Astrocyte (in vitro differentiated cells and primary cell): ENCODE measurements around the gene MTARC2. TPM values are rescaled to one million over a fixed set of nuclear protein-coding genes. Genes with fewer than 3 reads are reported as not detected.

Source experiments
- DNase-seq: peaks from one replicate; pipeline ENCODE4 v3.0.0-alpha.2; 2010; ENCODE audit warnings: low read depth
- FAIRE-seq: peaks from 2 replicates; lab custom pipeline; 2011; peaks lifted over from hg19 to GRCh38; lab: Jason Lieb, UNC
- H2AFZ ChIP-seq: 2 replicates; pipeline ENCODE4 v1.6.0; 2012; ENCODE audit warnings: low read depth, low read length, inconsistent platforms
- H3K27ac ChIP-seq: 2 replicates; pipeline ENCODE4 v1.5.1; 2011; ENCODE audit warnings: low read depth, low read length, inconsistent platforms
- H3K27me3 ChIP-seq: 2 replicates; pipeline ENCODE4 v1.6.0; 2011; ENCODE audit warnings: low read length, inconsistent platforms; ENCODE audit not compliant: insufficient read depth
- H3K36me3 ChIP-seq: 2 replicates; pipeline ENCODE4 v1.5.1; 2011; ENCODE audit warnings: low read length, inconsistent platforms; ENCODE audit not compliant: insufficient read depth
- H3K4me1 ChIP-seq: 2 replicates; pipeline ENCODE4 v1.5.1; 2011; ENCODE audit warnings: low read length, inconsistent platforms; ENCODE audit not compliant: insufficient read depth
- H3K4me2 ChIP-seq: 2 replicates; pipeline ENCODE4 v1.6.0; 2012; ENCODE audit warnings: low read length, inconsistent platforms
- H3K4me3 ChIP-seq: 2 replicates; pipeline ENCODE4 v1.5.1; 2011; ENCODE audit warnings: low read depth, mild to moderate bottlenecking, low read length, inconsistent platforms; ENCODE audit not compliant: insufficient read depth
- H3K79me2 ChIP-seq: 2 replicates; pipeline ENCODE4 v1.6.0; 2012; ENCODE audit warnings: mild to moderate bottlenecking, low read length, inconsistent platforms; ENCODE audit not compliant: insufficient read depth
- H3K9ac ChIP-seq: 2 replicates; pipeline ENCODE4 v1.6.0; 2012; ENCODE audit warnings: mild to moderate bottlenecking, low read length, inconsistent platforms
- H3K9me3 ChIP-seq: 2 replicates; pipeline ENCODE4 v1.5.1; 2012; ENCODE audit warnings: low read depth, mild to moderate bottlenecking, low read length, inconsistent platforms; ENCODE audit not compliant: insufficient read depth
- H4K20me1 ChIP-seq: 2 replicates; pipeline ENCODE4 v1.6.0; 2012; ENCODE audit warnings: low read length, inconsistent platforms; ENCODE audit not compliant: insufficient read depth
- H3K27ac Mint-ChIP-seq: one replicate; pipeline ENCODE4 v1.8.0; 2021; ENCODE audit warnings: mild to moderate bottlenecking, mixed read lengths; ENCODE audit not compliant: unreplicated experiment
- H3K27me3 Mint-ChIP-seq: one replicate; pipeline ENCODE4 v1.8.0; 2021; ENCODE audit warnings: low read depth, mixed read lengths; ENCODE audit not compliant: unreplicated experiment
- H3K36me3 Mint-ChIP-seq: one replicate; pipeline ENCODE4 v1.8.0; 2021; ENCODE audit warnings: low read depth, mixed read lengths; ENCODE audit not compliant: unreplicated experiment
- H3K4me1 Mint-ChIP-seq: one replicate; pipeline ENCODE4 v1.8.0; 2021; ENCODE audit warnings: low read depth, mixed read lengths; ENCODE audit not compliant: unreplicated experiment
- H3K4me3 Mint-ChIP-seq: one replicate; pipeline ENCODE4 v1.8.0; 2021; ENCODE audit warnings: mild to moderate bottlenecking, moderate library complexity, mixed read lengths; ENCODE audit not compliant: unreplicated experiment
- H3K9me3 Mint-ChIP-seq: one replicate; pipeline ENCODE4 v1.8.0; 2021; ENCODE audit warnings: mild to moderate bottlenecking, mixed read lengths; ENCODE audit not compliant: unreplicated experiment
- CTCF ChIP-seq: IDR thresholded peaks from 2 replicates; pipeline ENCODE4 v1.5.1; 2011; ENCODE audit warnings: low read depth, mild to moderate bottlenecking, inconsistent platforms, low read length, moderate library complexity; ENCODE audit not compliant: insufficient read depth
- EZH2 ChIP-seq: IDR thresholded peaks from 2 replicates; pipeline ENCODE4 v1.6.1; 2012; ENCODE audit warnings: mild to moderate bottlenecking, low read length, inconsistent platforms; ENCODE audit not compliant: insufficient read depth
- total RNA-seq: library from RNA; stranded (reverse); gene quantifications from 2 replicates; pipeline ENCODE4 v1.2.1, GENCODE V29; 2021

MTARC2 gene
- total RNA-seq, 1 donor from 2014 or later, result 3.1 TPM

GRCh38 chr1:220826729-220827128 is 78.6 kb downstream of the MTARC2 start:
- no peak for FAIRE-seq
- H3K9me3 ChIP-seq, result no peaks in the 10 kb centered on the region
- H3K27ac ChIP-seq, result no peak overlapping the region

GRCh38 chr1:220827445-220828178 is 79.5 kb downstream of the MTARC2 start:
- Histone ChIP-seq H3K4me2 (no peak overlapping the region), H2AFZ (no peak overlapping the region), H3K27ac (no peak overlapping the region), H3K4me3 (no peak overlapping the region), H3K27me3 (no peaks in the 10 kb centered on the region), H3K9ac (no peak overlapping the region), H3K36me3 (no peaks in the 10 kb centered on the region), H3K79me2 (no peaks in the 10 kb centered on the region), H3K9me3 (no peaks in the 10 kb centered on the region), H4K20me1 (no peaks in the 10 kb centered on the region), H3K4me1 (no peaks in the 10 kb centered on the region)
- H3K27me3 Mint-ChIP-seq, result peaks cover 16% of the 10 kb centered on the region
- H3K4me3 Mint-ChIP-seq, result no peak overlapping the region
- TF ChIP-seq EZH2 (no peak), CTCF (no peak)
- peaks cover 9% of the 10 kb centered on the region for H3K4me1 Mint-ChIP-seq
- H3K27ac Mint-ChIP-seq, result no peak overlapping the region
- no peaks in the 10 kb centered on the region for H3K36me3 Mint-ChIP-seq
- DNase-seq (no peak), FAIRE-seq (no peak)
- no peaks in the 10 kb centered on the region for H3K9me3 Mint-ChIP-seq

More at GRCh38 chr1:220826729-220827128, 78.6 kb downstream of the MTARC2 start:
- H3K27me3 Mint-ChIP-seq, result peaks cover 16% of the 10 kb centered on the region
- no peaks in the 10 kb centered on the region for H3K9me3 Mint-ChIP-seq
- DNase-seq, result no peak
- Histone ChIP-seq H3K4me3 (no peak overlapping the region), H4K20me1 (no peaks in the 10 kb centered on the region), H3K4me2 (no peak overlapping the region), H2AFZ (no peak overlapping the region), H3K9ac (no peak overlapping the region), H3K4me1 (no peaks in the 10 kb centered on the region), H3K36me3 (no peaks in the 10 kb centered on the region), H3K27me3 (no peaks in the 10 kb centered on the region), H3K79me2 (no peaks in the 10 kb centered on the region)
- H3K36me3 Mint-ChIP-seq, result no peaks in the 10 kb centered on the region
- TF ChIP-seq CTCF (no peak), EZH2 (no peak)
- no peak overlapping the region for H3K27ac Mint-ChIP-seq
- no peak overlapping the region for H3K4me3 Mint-ChIP-seq
- peaks cover 9% of the 10 kb centered on the region for H3K4me1 Mint-ChIP-seq

- DNase-seq, result no peak
- TF ChIP-seq EZH2, result no peak
- no peak for TF ChIP-seq CTCF
- H3K4me1 ChIP-seq, result no peaks in the 10 kb centered on the region
- H3K9ac ChIP-seq, result no peak overlapping the region
- H3K27me3 ChIP-seq, result no peaks in the 10 kb centered on the region
- no peak overlapping the region for H3K27ac Mint-ChIP-seq
- no peaks in the 10 kb centered on the region for H3K36me3 Mint-ChIP-seq
- no peak for FAIRE-seq
- no peaks in the 10 kb centered on the region for H3K36me3 ChIP-seq
- H3K27me3 Mint-ChIP-seq, result peaks cover 18% of the 10 kb centered on the region
- H2AFZ ChIP-seq, result no peak overlapping the region
- no peaks in the 10 kb centered on the region for H4K20me1 ChIP-seq
- H3K4me3 Mint-ChIP-seq, result no peak overlapping the region
- H3K9me3 ChIP-seq, result no peaks in the 10 kb centered on the region
- no peaks in the 10 kb centered on the region for H3K79me2 ChIP-seq
- H3K9me3 Mint-ChIP-seq, result no peaks in the 10 kb centered on the region
- H3K4me3 ChIP-seq, result no peak overlapping the region
- no peak overlapping the region for H3K27ac ChIP-seq
- H3K4me2 ChIP-seq, result no peak overlapping the region
- H3K4me1 Mint-ChIP-seq, result peaks cover 9% of the 10 kb centered on the region
These were observed 80.0 kb downstream of the MTARC2 start for GRCh38 chr1:220828179-220828490.
